Activated B cell treated with CpG ODN at 0.5 μM for 24 hours (primary cell): ENCODE results near the gene LRIG1. TPM values are rescaled to one million over a fixed set of nuclear protein-coding genes. Genes with fewer than 3 reads are reported as not detected.

Source experiments
- ATAC-seq: fragments of 200-7000 bp; cut with Tn5 transposase; one replicate; pipeline ENCODE4 v1.10.0; 2021; ENCODE audit warnings: low read depth, mild to moderate bottlenecking, moderate library complexity
- CTCF ChIA-PET: fragments of 350-600 bp; sonication (Branson Sonifier 250); formaldehyde crosslinking; loops from one replicate; lab custom pipeline; 2021; ENCODE audit warnings: antibody characterized with exemption; lab: Charles Lee
- POLR2A ChIA-PET: fragments of 350-600 bp; sonication (Branson Sonifier 250); formaldehyde crosslinking; loops from one replicate; lab custom pipeline; 2021; ENCODE audit warnings: antibody characterized with exemption; lab: Charles Lee
- DNase-seq: peaks from one replicate; pipeline ENCODE4 v3.0.0; 2022
- H3K27ac Mint-ChIP-seq: one replicate; pipeline ENCODE4 v1.8.0; 2020; ENCODE audit warnings: mixed read lengths
- H3K27me3 Mint-ChIP-seq: one replicate; pipeline ENCODE4 v1.8.0; 2021; ENCODE audit warnings: mixed read lengths
- H3K36me3 Mint-ChIP-seq: one replicate; pipeline ENCODE4 v1.8.0; 2021; ENCODE audit warnings: low read depth, mixed read lengths
- H3K4me1 Mint-ChIP-seq: one replicate; pipeline ENCODE4 v1.8.0; 2021; ENCODE audit warnings: mixed read lengths
- H3K4me3 Mint-ChIP-seq: one replicate; pipeline ENCODE4 v1.8.0; 2020; ENCODE audit warnings: mild to moderate bottlenecking, mixed read lengths
- H3K9me3 Mint-ChIP-seq: one replicate; pipeline ENCODE4 v1.8.0; 2020; ENCODE audit warnings: mixed read lengths
- CTCF ChIP-seq: fragments of 200-600 bp; IDR thresholded peaks from one replicate; pipeline ENCODE4 v1.8.0; 2022; ENCODE audit warnings: antibody characterized with exemption, mild to moderate bottlenecking
- intact Hi-C: fragments of 100-400 bp; cut with micrococcal nuclease; formaldehyde crosslinking; loops from one replicate; pipeline ENCODE4 v1.15.1; 2024
- total RNA-seq: library from RNA; stranded (reverse); gene quantifications from 2 replicates; pipeline ENCODE4 v1.2.3, GENCODE V29; 2022

Gene LRIG1
- total RNA-seq, 1 donor from 2014 or later, result 9.7 TPM

DNA sequence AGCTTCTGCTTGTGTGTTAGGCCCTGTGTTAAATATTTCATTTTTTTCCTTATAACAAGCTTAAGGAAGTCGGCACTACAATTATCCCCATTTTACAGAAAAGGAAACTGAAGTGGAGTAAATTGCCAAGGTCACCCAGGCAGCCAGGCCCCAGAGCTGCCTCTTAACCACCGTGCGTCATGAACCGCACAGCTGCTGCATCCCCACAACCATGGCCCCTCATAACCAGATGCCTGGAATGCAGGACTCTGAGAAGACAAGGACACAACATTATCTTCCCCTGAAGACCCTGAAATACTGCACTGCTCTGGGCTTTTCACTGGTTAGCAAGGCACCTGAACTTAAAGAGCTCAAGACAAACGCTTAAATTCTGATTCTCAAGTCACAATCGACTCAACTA is 14.6 kb downstream of the LRIG1 start:
- Mint-ChIP-seq H3K36me3 (no peaks in the 10 kb centered on the region), H3K4me3 (no peak overlapping the region), H3K4me1 (peaks cover 41% of the 10 kb centered on the region), H3K9me3 (no peaks in the 10 kb centered on the region), H3K27me3 (no peaks in the 10 kb centered on the region), H3K27ac (no peak overlapping the region)
- ATAC-seq (no peak), DNase-seq (no peak)
- ChIA-PET POLR2A (interaction anchor here (0.6 kb wide), 1 partner anchor 348 kb away, joined by 4 read pairs; no protein-coding TSS in a partner anchor), CTCF (no interaction called here)
- no peak for TF ChIP-seq CTCF
- intact Hi-C loops, result no loop called here

- ChIA-PET CTCF (no interaction called here), POLR2A (no interaction called here)
- ATAC-seq (no peak), DNase-seq (no peak)
- no peak for TF ChIP-seq CTCF
- peaks cover 46% of the 10 kb centered on the region for H3K4me1 Mint-ChIP-seq
- no peak overlapping the region for H3K4me3 Mint-ChIP-seq
- H3K9me3 Mint-ChIP-seq, result no peaks in the 10 kb centered on the region
- H3K27ac Mint-ChIP-seq, result no peak overlapping the region
- intact Hi-C loops, result no loop called here
- no peaks in the 10 kb centered on the region for H3K36me3 Mint-ChIP-seq
- no peaks in the 10 kb centered on the region for H3K27me3 Mint-ChIP-seq
Observed at GRCh38 chr3:66485291-66485968, 15.4 kb downstream of the LRIG1 start.

- TF ChIP-seq CTCF, result no peak
- Mint-ChIP-seq H3K9me3 (peaks cover 3% of the 10 kb centered on the region), H3K4me3 (no peak overlapping the region), H3K4me1 (peaks cover 46% of the 10 kb centered on the region), H3K27ac (no peak overlapping the region), H3K36me3 (no peaks in the 10 kb centered on the region), H3K27me3 (peaks cover 2% of the 10 kb centered on the region)
- DNase-seq, result no peak
- ATAC-seq, result no peak
- ChIA-PET POLR2A (interaction anchor here (0.7 kb wide), 1 partner anchor 13 kb away, joined by 3 read pairs; no protein-coding TSS in a partner anchor), CTCF (no interaction called here)
- intact Hi-C loops, result no loop called here
Observed at GRCh38 chr3:66484106-66484844, 16.5 kb downstream of the LRIG1 start.

DNA sequence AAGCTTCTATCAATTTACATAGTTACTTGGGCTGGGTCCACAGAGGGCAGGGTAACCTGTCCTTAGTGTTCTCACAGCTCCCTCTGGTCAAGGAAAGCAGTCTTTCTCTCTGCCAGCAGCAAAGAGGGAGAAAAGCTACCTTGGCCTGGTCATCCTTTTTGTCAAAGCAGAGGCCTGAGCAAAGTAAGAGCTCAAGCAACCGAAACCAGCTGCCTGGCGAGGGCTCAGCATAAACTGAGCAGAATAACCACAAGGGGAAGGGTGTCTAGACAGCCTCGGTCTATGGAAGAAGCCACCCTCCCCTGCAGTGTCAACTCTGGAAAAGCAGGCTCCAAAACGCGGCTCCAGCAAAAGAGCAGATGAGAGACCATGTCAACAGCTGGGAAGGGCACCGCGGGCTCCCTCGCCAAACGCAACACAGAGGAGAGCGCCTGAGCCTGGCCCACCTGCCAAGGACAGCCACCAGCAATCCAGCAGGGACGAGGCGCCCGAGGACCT is 17.4 kb downstream of the LRIG1 start:
- ChIA-PET CTCF (interaction anchor here (0.6 to 1.3 kb wide), 2 partner anchors 10 to 105 kb away, joined by 3 to 4 read pairs; no protein-coding TSS in a partner anchor), POLR2A (no interaction called here)
- no peak for DNase-seq
- no peak for TF ChIP-seq CTCF
- H3K4me1 Mint-ChIP-seq, result peaks cover 47% of the 10 kb centered on the region
- intact Hi-C loops, result loop anchor here (1.0 to 2.0 kb wide), 2 partner anchors 15 to 16 kb away; no protein-coding TSS in a partner anchor
- H3K4me3 Mint-ChIP-seq, result no peak overlapping the region
- no peaks in the 10 kb centered on the region for H3K36me3 Mint-ChIP-seq
- H3K9me3 Mint-ChIP-seq, result peaks cover 4% of the 10 kb centered on the region
- H3K27ac Mint-ChIP-seq, result no peak overlapping the region
- H3K27me3 Mint-ChIP-seq, result peaks cover 2% of the 10 kb centered on the region
- peak; percentile 55 for ATAC-seq

- peaks cover 2% of the 10 kb centered on the region for H3K27me3 Mint-ChIP-seq
- POLR2A ChIA-PET, result no interaction called here
- H3K4me1 Mint-ChIP-seq, result peaks cover 47% of the 10 kb centered on the region
- no peaks in the 10 kb centered on the region for H3K36me3 Mint-ChIP-seq
- DNase-seq (no peak), ATAC-seq (no peak)
- intact Hi-C loops, result loop anchor here (1.0 to 2.0 kb wide), 2 partner anchors 14 to 16 kb away; no protein-coding TSS in a partner anchor
- H3K4me3 Mint-ChIP-seq, result no peak overlapping the region
- peaks cover 4% of the 10 kb centered on the region for H3K9me3 Mint-ChIP-seq
- no peak for TF ChIP-seq CTCF
- CTCF ChIA-PET, result interaction anchor here (0.6 to 1.3 kb wide), 2 partner anchors 9 to 105 kb away, joined by 3 to 4 read pairs; no protein-coding TSS in a partner anchor
- H3K27ac Mint-ChIP-seq, result no peak overlapping the region
Observed at GRCh38 chr3:66483006-66483405, 17.8 kb downstream of the LRIG1 start.
